SW 1271 (cell line): ENCODE data around the gene SH3GL2.

ENCODE experiments used
- DNase-seq, 2 experiments: peaks; one replicate each; lab custom pipeline; 2025; lab: John Stamatoyannopoulos, UW

The SH3GL2 gene

DNA sequence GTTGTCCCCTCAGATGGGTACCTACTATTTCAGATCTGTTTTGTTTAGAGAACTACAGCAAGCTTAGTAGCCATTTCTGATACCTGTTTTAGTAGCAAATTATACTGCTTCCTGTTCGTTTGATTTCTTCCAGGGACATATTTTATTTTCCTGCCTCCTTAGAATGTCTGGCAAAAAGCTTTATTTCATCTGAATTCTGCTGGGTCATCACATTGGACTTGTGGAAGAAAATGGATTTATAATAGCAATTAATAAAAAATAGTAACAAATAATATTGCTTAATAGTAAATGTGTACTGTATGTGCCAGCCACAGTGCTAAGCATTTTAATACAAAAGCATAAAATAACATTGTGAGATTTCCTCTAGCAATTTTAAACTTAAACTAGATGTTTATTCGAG, 79.4 kb downstream of the SH3GL2 start:
- no peak for DNase-seq

GRCh38 chr9:17660158-17660557, 81.3 kb downstream of the SH3GL2 start:
- no peak for DNase-seq

- DNase-seq, result no peak
Observed at GRCh38 chr9:17665450-17665849, 86.6 kb downstream of the SH3GL2 start.

DNA sequence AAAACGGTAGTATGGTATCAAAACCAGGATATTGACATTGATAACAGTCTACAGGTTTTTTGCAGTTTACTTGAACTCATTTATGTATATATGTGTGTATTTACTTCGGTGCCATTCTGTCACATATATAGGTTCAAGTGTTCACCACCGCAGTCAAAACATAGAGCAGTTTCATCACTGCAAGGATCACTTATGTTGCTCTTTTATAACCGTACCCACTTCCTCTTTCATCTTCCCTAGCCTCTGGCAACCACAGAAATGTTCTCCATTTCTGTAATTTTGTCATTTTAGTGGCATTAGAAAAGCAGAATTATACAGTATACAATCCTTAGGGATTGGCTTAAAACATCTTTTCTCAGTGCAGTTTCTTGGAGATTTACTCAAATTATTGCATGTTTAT, 90.3 kb downstream of the SH3GL2 start:
- DNase-seq, result no peak

- no peak for DNase-seq
Observed at GRCh38 chr9:17682684-17683083, 103.8 kb downstream of the SH3GL2 start.

GRCh38 chr9:17688834-17689233, 110.0 kb downstream of the SH3GL2 start:
- DNase-seq, result no peak

GRCh38 chr9:17694336-17694735, 115.5 kb downstream of the SH3GL2 start:
- no peak for DNase-seq

GRCh38 chr9:17695482-17695881, 116.6 kb downstream of the SH3GL2 start:
- DNase-seq, result no peak

DNA sequence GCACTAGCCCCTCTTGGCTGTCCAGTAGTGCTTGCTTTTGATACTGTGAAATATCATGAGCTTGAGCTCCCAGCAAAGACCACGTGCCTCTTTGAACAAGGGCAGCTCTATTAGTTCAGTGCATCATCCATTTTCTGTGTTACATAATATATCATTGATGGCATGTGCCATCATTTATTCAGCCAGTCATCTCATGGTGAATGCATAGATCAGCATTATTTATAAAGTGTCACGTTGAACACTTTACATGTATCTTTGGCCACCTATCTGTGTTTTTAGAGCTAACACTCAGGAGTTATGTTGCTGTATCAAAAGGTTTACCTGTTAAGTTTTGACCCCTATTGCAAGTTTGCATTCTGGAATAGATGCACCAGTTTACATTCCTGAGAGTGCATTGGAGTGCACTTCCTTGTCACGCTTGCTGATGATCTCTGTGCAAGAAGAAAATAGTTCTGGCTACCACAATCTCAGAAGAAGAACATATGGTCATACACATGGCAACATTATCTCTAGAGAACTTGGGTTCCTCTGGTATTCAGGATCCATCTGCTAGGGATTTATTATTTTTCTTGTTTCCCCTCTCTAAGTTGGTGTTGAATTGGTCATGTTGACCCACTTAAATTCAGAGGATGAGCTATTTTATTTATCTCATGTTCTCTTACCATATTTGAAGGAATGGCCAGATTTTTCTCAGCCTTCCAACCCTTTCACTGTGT, 120.9 kb downstream of the SH3GL2 start:
- no peak for DNase-seq

GRCh38 chr9:17706347-17706746, 127.5 kb downstream of the SH3GL2 start:
- DNase-seq, result no peak

DNA sequence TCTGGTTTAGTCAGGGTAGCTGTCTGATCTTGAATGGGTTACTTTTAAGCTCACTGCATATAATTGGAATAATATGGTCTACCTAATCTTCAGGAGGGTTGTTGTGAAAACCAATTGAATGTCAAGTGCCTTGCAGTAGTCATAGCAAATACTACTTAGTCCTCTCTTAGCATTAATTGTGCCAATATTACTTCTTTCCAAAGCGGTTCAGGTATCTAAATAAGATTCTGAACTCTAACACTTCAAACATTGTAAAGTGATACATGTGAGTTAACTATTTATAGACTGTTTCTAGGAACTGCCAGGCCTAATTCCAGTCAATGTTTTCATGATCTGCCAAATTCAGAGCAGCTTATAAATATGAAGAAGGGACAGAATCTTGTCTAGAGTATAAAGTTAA, 140.2 kb downstream of the SH3GL2 start:
- DNase-seq, result no peak

GRCh38 chr9:17721954-17722353, 143.1 kb downstream of the SH3GL2 start:
- DNase-seq, result no peak

GRCh38 chr9:17723656-17724055, 144.8 kb downstream of the SH3GL2 start:
- DNase-seq, result no peak

DNA sequence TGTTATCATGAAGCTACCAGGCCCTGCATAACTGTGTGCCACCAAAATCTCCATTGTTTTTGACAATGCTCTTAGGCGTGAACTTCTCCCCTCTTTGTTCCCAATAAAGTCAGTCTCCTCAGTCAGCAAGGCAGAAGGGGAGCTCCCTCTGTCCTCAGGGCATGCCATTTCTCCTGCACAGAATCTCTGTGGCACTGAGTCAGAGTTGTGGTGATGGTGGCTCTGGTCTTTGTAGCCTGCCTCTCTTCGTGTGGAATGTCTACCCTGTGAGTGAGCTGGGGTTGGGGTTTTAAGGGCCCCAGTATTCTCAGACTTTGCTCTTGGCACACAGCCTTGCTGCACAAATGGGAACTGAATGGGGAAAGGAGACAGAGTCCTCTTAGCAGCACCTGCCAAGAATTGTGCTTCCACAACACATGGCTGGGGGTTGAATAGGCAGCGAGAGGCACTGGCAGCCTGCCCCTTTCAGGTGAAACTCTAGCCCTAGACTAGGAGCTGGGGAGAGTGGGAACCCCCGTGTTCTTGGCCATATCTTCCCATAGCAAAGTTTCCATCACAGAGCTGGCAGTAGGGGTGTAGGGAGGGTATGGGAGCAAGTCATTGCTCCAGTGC, 146.6 kb downstream of the SH3GL2 start:
- DNase-seq, result no peak

DNA sequence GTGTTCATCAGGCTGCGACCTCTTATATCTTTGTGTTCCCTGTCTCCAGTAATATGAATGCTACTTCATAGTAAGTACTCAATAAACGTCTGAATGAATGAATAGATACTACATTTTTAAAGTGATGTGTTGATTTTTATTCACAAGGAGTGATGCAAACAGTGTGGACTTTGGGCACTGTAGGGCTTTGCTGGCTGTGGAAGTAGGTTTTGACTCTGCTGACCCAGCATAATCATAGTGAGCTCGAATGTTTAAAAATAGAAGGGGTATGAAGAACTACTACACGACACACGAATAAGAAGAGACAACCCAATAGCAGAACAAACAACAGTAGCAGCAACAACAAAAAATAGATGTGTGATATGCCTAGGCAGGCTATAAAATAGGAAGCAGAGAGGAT, 147.4 kb downstream of the SH3GL2 start:
- no peak for DNase-seq

DNA sequence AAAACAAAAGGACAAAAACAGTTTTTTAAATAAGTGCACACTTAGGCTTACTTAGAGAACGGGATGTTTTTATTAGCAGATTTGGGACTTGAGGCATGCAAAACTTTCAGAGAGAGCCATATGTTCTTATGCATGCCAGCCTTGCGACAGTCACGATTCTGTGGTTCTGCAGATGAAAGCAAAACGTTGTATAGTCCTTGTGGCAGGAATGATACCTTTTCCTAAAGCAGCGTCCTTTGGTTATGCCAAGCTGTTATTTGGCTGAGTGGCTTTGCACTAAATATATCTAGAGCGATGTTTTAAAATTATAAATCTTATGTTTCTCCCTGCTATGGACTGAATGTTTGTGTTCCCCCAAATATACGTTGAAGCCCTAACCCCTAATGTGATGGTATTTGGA, 152.0 kb downstream of the SH3GL2 start:
- DNase-seq, result no peak

- no peak for DNase-seq
Observed at GRCh38 chr9:17731308-17731707, 152.4 kb downstream of the SH3GL2 start.

GRCh38 chr9:17734674-17735073, 155.8 kb downstream of the SH3GL2 start:
- no peak for DNase-seq

GRCh38 chr9:17735859-17736258, 157.0 kb downstream of the SH3GL2 start:
- no peak for DNase-seq

- no peak for DNase-seq
Observed at GRCh38 chr9:17739022-17739421, 160.2 kb downstream of the SH3GL2 start.

- no peak for DNase-seq
Observed at GRCh38 chr9:17739736-17740135, 160.9 kb downstream of the SH3GL2 start.

DNA sequence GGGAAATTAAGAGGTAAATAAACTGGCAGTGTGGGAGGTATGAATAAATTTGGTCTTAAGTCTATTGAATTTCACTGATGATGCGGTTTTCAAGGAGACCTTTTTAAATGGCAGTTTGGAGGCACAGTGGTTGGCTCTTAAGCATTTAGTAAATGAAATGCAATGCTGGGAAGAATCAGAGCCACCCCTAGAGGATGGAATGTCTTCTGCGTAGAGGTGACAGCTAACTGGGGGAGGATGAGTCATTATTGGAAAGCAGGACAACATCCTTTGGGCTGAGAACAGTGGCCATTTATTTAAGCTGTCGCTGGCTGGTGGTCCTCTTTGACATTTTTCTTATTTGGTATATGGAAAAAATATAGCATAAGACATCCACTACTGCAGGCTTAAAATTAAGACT, 163.2 kb downstream of the SH3GL2 start:
- peak in 1 of 2 experiments; percentile 0 for DNase-seq

DNA sequence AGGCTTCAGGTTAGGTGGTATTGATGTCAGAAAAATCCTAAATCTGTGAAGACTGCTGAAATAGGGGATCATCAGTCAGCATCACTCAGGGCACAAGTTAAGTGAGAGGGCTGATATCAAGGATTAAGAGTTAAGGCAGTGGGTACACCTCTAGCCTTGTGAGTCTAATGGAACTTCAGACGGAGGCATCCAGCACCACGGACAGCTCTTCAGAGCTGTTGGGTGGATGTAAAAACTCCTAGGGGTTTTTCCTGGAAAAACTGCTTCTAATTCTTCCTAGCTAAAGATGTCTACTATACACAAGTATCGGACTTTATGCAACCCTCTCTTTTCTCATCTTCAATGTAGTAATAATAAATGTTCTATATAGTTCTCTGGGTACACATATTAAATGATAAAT, 165.9 kb downstream of the SH3GL2 start:
- DNase-seq, result no peak

- DNase-seq, result no peak
Observed at GRCh38 chr9:17750269-17750668, 171.4 kb downstream of the SH3GL2 start.
